H9 (cell line): ENCODE results near the gene LDHD. TPM values are rescaled to one million over a fixed set of nuclear protein-coding genes. Genes with fewer than 3 reads are reported as not detected.

Experiments
- DNase-seq: peaks from one replicate; pipeline ENCODE4 v3.0.0-alpha.2; 2017
- H2AFZ ChIP-seq: one replicate; pipeline ENCODE4 v1.6.1; 2013; ENCODE audit warnings: mild to moderate bottlenecking, low read length, control low read depth, moderate library complexity
- H2AK5ac ChIP-seq: 2 replicates; pipeline ENCODE4 v1.6.1; 2013; ENCODE audit warnings: low read length, control low read depth, mixed read lengths; ENCODE audit not compliant: insufficient read length
- H2BK120ac ChIP-seq: one replicate; pipeline ENCODE4 v1.6.1; 2013; ENCODE audit warnings: low read depth, mild to moderate bottlenecking, low read length, control low read depth, inconsistent platforms; ENCODE audit not compliant: poor library complexity, severe bottlenecking
- H2BK12ac ChIP-seq: 2 replicates; pipeline ENCODE4 v1.6.1; 2013; ENCODE audit warnings: low read length, control low read depth, mixed read lengths, low read depth; ENCODE audit not compliant: insufficient read length
- H2BK15ac ChIP-seq: 2 replicates; pipeline ENCODE4 v1.6.1; 2013; ENCODE audit warnings: low read depth, low read length, control low read depth
- H2BK20ac ChIP-seq: one replicate; pipeline ENCODE4 v1.6.1; 2013; ENCODE audit warnings: low read depth, mild to moderate bottlenecking, low read length, control low read depth, inconsistent platforms; ENCODE audit not compliant: poor library complexity, severe bottlenecking
- H2BK5ac ChIP-seq: 2 replicates; pipeline ENCODE4 v1.6.1; 2013; ENCODE audit warnings: low read length, control low read depth, mixed read lengths; ENCODE audit not compliant: insufficient read length
- H3K14ac ChIP-seq: 2 replicates; pipeline ENCODE4 v1.6.1; 2013; ENCODE audit warnings: low read length, control low read depth; ENCODE audit not compliant: insufficient read depth
- H3K18ac ChIP-seq: 2 replicates; pipeline ENCODE4 v1.6.1; 2013; ENCODE audit warnings: low read depth, mild to moderate bottlenecking, mixed read lengths, low read length, control low read depth; ENCODE audit not compliant: insufficient read length
- H3K23ac ChIP-seq: 2 replicates; pipeline ENCODE4 v1.6.1; 2013; ENCODE audit warnings: low read length, control low read depth, mixed read lengths, low read depth; ENCODE audit not compliant: insufficient read length
- H3K23me2 ChIP-seq: 2 replicates; pipeline ENCODE4 v1.6.1; 2013; ENCODE audit warnings: low read depth, mild to moderate bottlenecking, mixed read lengths, low read length, control low read depth; ENCODE audit not compliant: insufficient read length, poor library complexity, severe bottlenecking
- H3K27ac ChIP-seq: 2 replicates; pipeline ENCODE4 v1.5.1; 2013; ENCODE audit warnings: low read length, control low read depth, mixed read lengths, low read depth; ENCODE audit not compliant: insufficient read length
- H3K27me3 ChIP-seq: 2 replicates; pipeline ENCODE4 v1.6.1; 2013; ENCODE audit warnings: low read length, control low read depth, inconsistent platforms; ENCODE audit not compliant: insufficient read depth
- H3K4ac ChIP-seq: 2 replicates; pipeline ENCODE4 v1.6.1; 2013; ENCODE audit warnings: low read depth, mild to moderate bottlenecking, control low read depth, inconsistent platforms, low read length, moderate library complexity
- H3K4me1 ChIP-seq: 2 replicates; pipeline ENCODE4 v1.6.1; 2013; ENCODE audit warnings: low read length, control low read depth, inconsistent platforms; ENCODE audit not compliant: insufficient read depth
- H3K4me2 ChIP-seq: 2 replicates; pipeline ENCODE4 v1.6.1; 2013; ENCODE audit warnings: low read length, control low read depth, mixed read lengths; ENCODE audit not compliant: insufficient read length, insufficient read depth
- H3K56ac ChIP-seq: 2 replicates; pipeline ENCODE4 v1.6.1; 2013; ENCODE audit warnings: low read depth, mild to moderate bottlenecking, mixed read lengths, low read length, control low read depth; ENCODE audit not compliant: insufficient read length
- H3K79me1 ChIP-seq: 2 replicates; pipeline ENCODE4 v1.6.1; 2013; ENCODE audit warnings: low read depth, mild to moderate bottlenecking, moderate library complexity, low read length, control low read depth, inconsistent platforms; ENCODE audit not compliant: insufficient read depth, poor library complexity, severe bottlenecking
- H3K79me2 ChIP-seq: 2 replicates; pipeline ENCODE4 v1.6.1; 2013; ENCODE audit warnings: low read length, control low read depth, inconsistent platforms; ENCODE audit not compliant: insufficient read depth
- H3K9ac ChIP-seq: 2 replicates; pipeline ENCODE4 v1.6.1; 2013; ENCODE audit warnings: low read length, control low read depth, mixed read lengths; ENCODE audit not compliant: insufficient read length; ENCODE audit errors: extremely low read depth
- H3K9me3 ChIP-seq: one replicate; pipeline ENCODE4 v1.6.1; 2013; ENCODE audit warnings: low read depth, low read length, inconsistent platforms; ENCODE audit not compliant: control insufficient read depth
- H3T11ph ChIP-seq: one replicate; pipeline ENCODE4 v1.6.1; 2013; ENCODE audit warnings: mild to moderate bottlenecking, low read length, control low read depth, inconsistent platforms
- H4K20me1 ChIP-seq: one replicate; pipeline ENCODE4 v1.6.1; 2013; ENCODE audit not compliant: control insufficient read depth, insufficient read length, insufficient read depth
- H4K5ac ChIP-seq: 2 replicates; pipeline ENCODE4 v1.6.1; 2013; ENCODE audit warnings: low read depth, mild to moderate bottlenecking, mixed read lengths, low read length, control low read depth; ENCODE audit not compliant: insufficient read length
- H4K8ac ChIP-seq: replicated peaks from 2 replicates; pipeline ENCODE4 v1.6.1; 2013; ENCODE audit warnings: low read length, control low read depth, mixed read lengths, low read depth; ENCODE audit not compliant: insufficient read length
- H4K91ac ChIP-seq: 2 replicates; pipeline ENCODE4 v1.6.1; 2013; ENCODE audit warnings: low read depth, mild to moderate bottlenecking, moderate library complexity, mixed read lengths, low read length, control low read depth; ENCODE audit not compliant: insufficient read length
- H3K27ac Mint-ChIP-seq, 3 experiments: 2 replicates in 2 of 3; 3 replicates in 1 of 3; pipeline ENCODE4 v1.8.0; 2020 to 2021; ENCODE audit warnings: mixed read lengths in 3 of 3, mild to moderate bottlenecking in 1 of 3, moderate library complexity in 1 of 3
- H3K27me3 Mint-ChIP-seq: 2 replicates; pipeline ENCODE4 v1.8.0; 2021; ENCODE audit warnings: low read depth, mild to moderate bottlenecking, moderate library complexity, mixed read lengths
- H3K36me3 Mint-ChIP-seq, 3 experiments: 2 replicates in 2 of 3; 3 replicates in 1 of 3; pipeline ENCODE4 v1.8.0; 2020 to 2021; ENCODE audit warnings: low read depth in 3 of 3, mixed read lengths in 3 of 3; ENCODE audit not compliant: insufficient read depth in 1 of 3
- H3K4me1 Mint-ChIP-seq, 2 experiments: 2 replicates each; pipeline ENCODE4 v1.8.0; 2020; ENCODE audit warnings: mixed read lengths in 2 of 2
- H3K4me3 Mint-ChIP-seq, 2 experiments: 2 replicates in 1 of 2; 3 replicates in 1 of 2; pipeline ENCODE4 v1.8.0; 2020 to 2021; ENCODE audit warnings: mild to moderate bottlenecking in 2 of 2, mixed read lengths in 2 of 2, moderate library complexity in 1 of 2
- H3K9me3 Mint-ChIP-seq, 2 experiments: 2 replicates in 1 of 2; 3 replicates in 1 of 2; pipeline ENCODE4 v1.8.0; 2020; ENCODE audit warnings: mild to moderate bottlenecking in 2 of 2, mixed read lengths in 2 of 2, moderate library complexity in 1 of 2
- CTCF ChIP-seq: fragments of 200-600 bp; sonication (generic); conservative IDR thresholded peaks from 3 replicates; pipeline ENCODE4 v1.8.0; 2021; ENCODE audit warnings: antibody characterized with exemption, mild to moderate bottlenecking
- WGBS: extraction: QIAGEN DNeasy Blood & Tissue Kit; methylation state at CpG from one replicate; pipeline ENCODE4 v1.1.7; 2013; ENCODE audit warnings: missing lambda C conversion rate, low lambda C conversion rate, mixed read lengths; ENCODE audit not compliant: insufficient read length; ENCODE audit errors: extremely low coverage; 5-methylcytosine and 5-hydroxymethylcytosine counted together
- total RNA-seq: library from RNA; stranded (reverse); gene quantifications from 2 replicates; pipeline ENCODE4 v1.2.1, GENCODE V29; 2021

The LDHD gene
- total RNA-seq, 1 experiment from 2014 or later = 14.7 TPM

- Mint-ChIP-seq H3K27me3 (no peaks in the 10 kb centered on the region; the same call in 1 of the 2 replicates), H3K36me3 (peaks cover 17 to 40% (median 34%) of the 10 kb centered on the region in 3 experiments; a peak in 6 of 7 replicates), H3K27ac (peak overlapping the region in 2 of 3 experiments; percentile 23 to 83; a peak in 3 of 7 replicates), H3K9me3 (no peaks in the 10 kb centered on the region; a peak in 1 of 5 replicates), H3K4me3 (no peak overlapping the region), H3K4me1 (peaks cover 27 to 30% of the 10 kb centered on the region in 2 experiments)
- TF ChIP-seq CTCF = no peak
- Histone ChIP-seq H2BK15ac (no peak overlapping the region), H3K4me1 (peaks cover 2% of the 10 kb centered on the region; the same call in 1 of the 2 replicates), H2AFZ (no peak overlapping the region), H2BK12ac (no peak overlapping the region), H2BK20ac (no peak overlapping the region), H3K27ac (no peak overlapping the region), H4K5ac (no peak overlapping the region), H3T11ph (no peak overlapping the region), H3K23me2 (no peaks in the 10 kb centered on the region), H4K8ac (no peak overlapping the region), H3K79me1 (no peaks in the 10 kb centered on the region), H2AK5ac (no peak overlapping the region), H3K14ac (0 out of 2 replicates have a peak overlapping the region, but pooled peaks have one; percentile 18), H3K9ac (no peak overlapping the region), H3K27me3 (no peaks in the 10 kb centered on the region), H3K18ac (no peak overlapping the region), H3K4me2 (no peak overlapping the region), H3K79me2 (0 out of 2 replicates have a peak, but pooled peaks cover 1% of the 10 kb centered on the region), H3K9me3 (no peaks in the 10 kb centered on the region), H4K91ac (no peak overlapping the region), H4K20me1 (no peaks in the 10 kb centered on the region), H2BK120ac (no peak overlapping the region), H3K4ac (no peak overlapping the region), H2BK5ac (no peak overlapping the region), H3K56ac (no peak overlapping the region), H3K23ac (no peak overlapping the region)
- no CpG with 5 or more reads among the region's 10 CpGs for WGBS
- DNase-seq = peak; percentile 24
Measured at GRCh38 chr16:75105306-75106061, 11.1 kb downstream of the LDHD start.
